NCI-H128 (cell line): ENCODE results near the gene PDPR.
"Not testable (repeated sequence)": the region's sequence is repeated elsewhere in the genome, so short reads cannot be mapped to it uniquely, and the experiment has no call there.

Experiments used
- DNase-seq: peaks from one replicate; lab custom pipeline; 2025; ENCODE audit not compliant: unreplicated experiment; lab: John Stamatoyannopoulos, UW

The PDPR gene

GRCh38 chr16:70160821-70161220, 46.7 kb downstream of the PDPR start:
- DNase-seq: no peak

DNA sequence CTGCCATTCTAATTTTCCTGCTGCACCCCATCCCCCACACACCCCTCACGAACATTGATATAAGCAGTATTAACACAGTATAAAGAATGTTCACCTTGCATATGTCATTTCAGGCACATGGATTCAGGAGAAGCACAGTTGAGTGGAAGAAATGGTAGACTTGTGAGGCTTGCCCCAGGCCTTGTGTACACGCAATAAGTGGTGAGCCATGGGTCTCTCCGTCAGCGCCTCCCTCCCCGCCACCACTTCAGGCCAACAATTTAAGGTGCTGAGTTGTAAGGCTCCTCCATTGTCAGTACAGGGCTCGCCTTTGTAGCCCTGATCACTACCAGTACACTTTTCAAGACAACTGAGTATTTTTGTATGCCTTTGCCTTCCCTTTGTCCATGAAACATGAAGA, 47.2 kb downstream of the PDPR start:
- no peak for DNase-seq

GRCh38 chr16:70162041-70162451, 47.9 kb downstream of the PDPR start:
- DNase-seq: no peak

DNA sequence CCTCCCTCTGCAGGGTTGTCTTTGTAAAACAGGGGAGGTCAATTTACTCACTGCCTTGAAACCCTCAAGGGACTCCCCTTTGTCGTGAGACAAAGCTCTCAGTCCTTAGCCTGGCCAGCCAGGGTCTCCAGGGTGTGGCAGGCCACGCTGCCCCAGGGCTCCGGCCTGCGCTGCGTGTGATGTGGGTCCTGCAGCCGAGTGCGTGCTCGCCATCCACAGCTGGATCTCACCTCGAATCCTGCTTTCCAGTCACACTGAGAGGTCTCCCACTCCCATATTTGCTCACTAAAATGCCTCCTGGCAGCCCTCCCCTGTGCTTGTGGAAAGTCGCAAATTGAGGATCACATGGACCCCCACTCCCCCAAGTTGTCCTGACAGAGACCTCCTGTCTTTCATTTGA, 49.5 kb downstream of the PDPR start:
- DNase-seq: no peak

- not testable (repeated sequence) for DNase-seq
Measured at GRCh38 chr16:70166688-70167087, 52.6 kb downstream of the PDPR start.

GRCh38 chr16:70173212-70173837, 59.2 kb downstream of the PDPR start, which contains the start of gene CLEC18C:
TSS of gene CLEC18C (plus strand) at chr16:70173787. CDS start at chr16:70174279, 492 bp downstream.
- DNase-seq: not testable (repeated sequence)

- DNase-seq: not testable (repeated sequence)
Measured at GRCh38 chr16:70173916-70174315, 59.8 kb downstream of the PDPR start.

- not testable (repeated sequence) for DNase-seq
Measured at GRCh38 chr16:70174387-70174932, 60.3 kb downstream of the PDPR start.

- not testable (repeated sequence) for DNase-seq
Measured at GRCh38 chr16:70187858-70188607, 73.9 kb downstream of the PDPR start.

DNA sequence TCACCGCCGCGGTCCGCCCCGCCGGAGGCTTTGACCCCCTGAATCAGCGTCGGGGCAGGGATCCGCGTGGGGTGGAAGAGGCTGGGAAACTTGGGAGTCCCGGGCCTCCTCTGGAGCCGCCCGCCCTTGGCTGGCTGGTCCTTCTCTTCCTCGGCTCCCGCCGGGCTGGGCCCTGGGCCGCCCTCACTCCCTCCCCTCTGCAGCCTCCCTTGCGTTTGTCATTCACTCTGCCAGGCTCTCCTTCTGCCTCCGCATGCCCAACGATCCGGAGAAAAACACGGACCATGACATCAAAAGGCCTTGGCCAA, 74.4 kb downstream of the PDPR start:
- DNase-seq: not testable (repeated sequence)

DNA sequence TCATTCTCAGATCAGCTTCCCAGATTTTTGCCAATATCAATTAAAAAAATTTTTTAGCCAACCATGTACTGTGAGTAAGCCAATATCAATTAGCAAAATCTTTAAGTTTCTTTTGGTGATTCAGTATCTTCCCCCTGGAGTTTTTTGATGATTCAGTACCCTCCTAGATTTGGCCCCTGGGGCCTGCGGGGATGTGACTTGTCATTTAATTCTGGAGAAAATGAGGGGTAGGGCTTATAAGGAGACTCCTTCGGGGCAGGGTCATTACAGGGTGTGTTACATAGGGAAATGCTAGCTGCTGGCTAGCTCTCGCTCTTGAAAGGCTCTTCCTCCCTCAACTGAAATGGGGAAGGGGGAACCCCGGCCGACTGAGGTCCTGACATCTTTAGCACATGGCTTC, 76.4 kb downstream of the PDPR start:
- DNase-seq: not testable (repeated sequence)

DNA sequence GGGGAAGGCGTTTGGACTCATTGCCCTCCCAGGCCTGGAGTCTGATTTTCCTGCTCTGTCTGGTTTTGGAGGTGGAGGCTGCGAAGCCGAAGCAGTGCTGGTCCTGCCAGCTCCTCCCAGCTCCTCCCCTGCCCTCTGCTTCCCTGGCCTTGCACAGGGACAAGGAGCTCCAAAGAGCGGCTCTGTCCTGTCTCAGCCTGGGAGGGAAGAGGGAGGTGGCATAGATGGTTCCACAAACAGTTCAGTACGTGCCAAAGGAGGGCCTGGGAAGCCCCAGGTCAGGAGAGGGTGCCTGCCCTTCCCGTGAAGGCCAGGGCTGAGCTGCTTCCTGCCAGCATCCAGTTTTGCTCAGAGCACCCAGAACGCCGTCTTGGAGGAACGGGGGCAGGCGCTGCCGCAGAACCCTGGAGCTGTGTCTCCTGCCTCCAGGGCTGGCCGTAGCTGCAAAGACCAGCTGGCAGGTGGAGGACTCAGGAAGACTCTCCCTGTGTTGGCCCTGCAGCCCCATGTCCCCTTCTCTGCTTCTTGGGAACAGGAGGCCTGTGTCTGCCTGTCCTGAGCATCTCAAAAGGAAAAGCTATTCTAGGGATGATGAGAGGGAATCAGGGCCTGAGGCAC, 82.7 kb downstream of the PDPR start:
- DNase-seq: not testable (repeated sequence)

- DNase-seq: not testable (repeated sequence)
Measured at GRCh38 chr16:70197611-70198010, 83.5 kb downstream of the PDPR start.

DNA sequence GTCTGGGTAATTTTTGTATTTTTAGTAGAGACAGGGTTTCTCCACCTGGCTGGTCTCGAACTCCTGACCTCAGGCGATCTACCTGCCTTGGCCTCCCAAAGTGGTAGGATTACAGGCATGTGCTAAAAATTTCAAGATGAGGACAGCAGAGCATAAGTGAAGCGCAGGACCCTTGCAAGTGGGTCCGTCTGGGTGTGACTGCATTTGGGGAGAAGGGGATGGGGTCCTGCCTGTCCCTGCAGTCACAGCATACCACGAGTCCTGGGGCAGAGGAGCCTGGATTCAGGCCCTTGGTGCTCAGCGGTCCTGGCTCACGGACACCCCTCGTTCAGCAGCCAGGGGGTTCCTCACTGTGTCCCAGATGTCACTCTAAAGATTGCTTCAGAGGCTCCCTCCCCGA, 84.1 kb downstream of the PDPR start:
- DNase-seq: not testable (repeated sequence)

- DNase-seq: not testable (repeated sequence)
Measured at GRCh38 chr16:70198666-70199065, 84.5 kb downstream of the PDPR start.

GRCh38 chr16:70199170-70199569, 85.0 kb downstream of the PDPR start:
- not testable (repeated sequence) for DNase-seq

GRCh38 chr16:70200063-70200462, 85.9 kb downstream of the PDPR start:
- DNase-seq: not testable (repeated sequence)

DNA sequence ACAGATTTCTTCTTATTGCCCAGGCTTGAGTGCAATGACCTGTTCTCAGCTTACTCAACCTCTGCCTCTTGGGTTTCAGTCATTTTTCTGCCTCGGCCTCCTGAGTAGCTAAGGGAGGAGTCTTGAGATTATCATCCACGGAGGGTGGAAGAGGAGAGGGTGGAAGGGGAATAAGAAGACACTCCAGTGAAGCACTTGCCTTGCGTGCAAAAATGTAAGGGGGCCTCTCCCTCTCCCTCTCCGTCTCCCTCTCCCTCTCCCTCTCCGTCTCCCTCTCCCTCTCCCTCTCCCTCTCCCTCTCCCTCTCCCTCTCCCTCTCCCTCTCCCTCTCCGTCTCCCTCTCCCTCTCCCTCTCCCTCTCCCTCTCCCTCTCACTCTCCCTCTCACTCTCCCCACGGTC, 89.4 kb downstream of the PDPR start:
- not testable (repeated sequence) for DNase-seq

GRCh38 chr16:70204010-70204409, 89.9 kb downstream of the PDPR start:
- DNase-seq: not testable (repeated sequence)

DNA sequence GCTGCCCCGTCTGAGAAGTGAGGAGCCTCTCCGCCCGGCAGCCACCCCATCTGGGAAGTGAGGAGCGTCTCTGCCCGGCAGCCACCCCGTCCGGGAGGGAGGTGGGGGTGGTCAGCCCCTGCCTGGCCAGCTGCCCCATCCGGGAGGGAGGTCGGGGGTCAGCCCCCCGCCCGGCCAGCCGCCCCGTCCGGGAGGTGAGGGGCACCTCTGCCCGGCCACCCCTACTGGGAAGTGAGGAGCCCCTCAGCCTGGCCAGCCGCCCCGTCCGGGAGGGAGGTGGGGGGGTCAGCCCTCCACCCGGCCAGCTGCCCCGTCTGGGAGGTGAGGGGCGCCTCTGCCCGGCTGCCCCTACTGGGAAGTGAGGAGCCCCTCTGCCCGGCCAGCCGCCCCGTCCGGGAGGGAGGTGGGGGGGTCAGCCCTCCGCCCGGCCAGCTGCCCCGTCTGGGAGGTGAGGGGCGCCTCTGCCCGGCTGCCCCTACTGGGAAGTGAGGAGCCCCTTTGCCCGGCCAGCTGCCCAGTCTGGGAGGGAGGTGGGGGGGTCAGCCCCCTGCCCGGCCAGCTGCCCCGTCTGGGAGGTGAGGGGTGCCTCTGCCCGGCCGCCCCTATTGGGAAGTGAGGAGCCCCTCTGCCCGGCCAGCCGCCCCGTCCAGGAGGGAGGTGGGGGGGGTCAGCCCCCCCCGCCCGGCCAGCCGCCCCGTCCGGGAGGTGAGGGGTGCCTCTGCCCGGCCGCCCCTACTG, 90.7 kb downstream of the PDPR start:
- DNase-seq: not testable (repeated sequence)

DNA sequence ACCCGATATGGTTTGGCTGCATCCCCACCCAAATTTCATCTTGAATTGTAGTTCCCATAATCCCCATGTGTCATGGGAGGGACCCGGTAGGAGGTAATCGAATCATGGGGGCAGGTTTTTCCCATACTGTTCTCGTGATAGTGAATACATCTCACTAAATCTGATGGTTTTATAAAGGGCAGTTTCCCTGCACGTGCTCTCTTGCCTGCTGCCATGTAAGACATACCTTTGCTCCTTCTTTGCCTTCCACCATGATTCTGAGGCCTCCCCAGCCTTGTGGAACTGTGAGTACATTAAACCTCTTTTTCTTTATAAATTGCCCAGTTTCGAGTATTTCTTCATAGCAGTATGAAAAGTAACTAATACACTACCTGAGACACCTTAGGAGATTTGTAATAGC, 92.2 kb downstream of the PDPR start:
- DNase-seq: not testable (repeated sequence)
